GM19328 (cell line): ENCODE data around the gene METTL25B.

ENCODE experiments used
- ATAC-seq: cut with Tn5 transposase; IDR thresholded peaks from one replicate; pipeline ENCODE4 v1.9.1; 2021; ENCODE audit warnings: mild to moderate bottlenecking, moderate library complexity; ENCODE audit not compliant: unreplicated experiment

METTL25B gene

GRCh38 chr1:156700736-156701531, 27.3 kb upstream of the METTL25B start:
- no peak for ATAC-seq

DNA sequence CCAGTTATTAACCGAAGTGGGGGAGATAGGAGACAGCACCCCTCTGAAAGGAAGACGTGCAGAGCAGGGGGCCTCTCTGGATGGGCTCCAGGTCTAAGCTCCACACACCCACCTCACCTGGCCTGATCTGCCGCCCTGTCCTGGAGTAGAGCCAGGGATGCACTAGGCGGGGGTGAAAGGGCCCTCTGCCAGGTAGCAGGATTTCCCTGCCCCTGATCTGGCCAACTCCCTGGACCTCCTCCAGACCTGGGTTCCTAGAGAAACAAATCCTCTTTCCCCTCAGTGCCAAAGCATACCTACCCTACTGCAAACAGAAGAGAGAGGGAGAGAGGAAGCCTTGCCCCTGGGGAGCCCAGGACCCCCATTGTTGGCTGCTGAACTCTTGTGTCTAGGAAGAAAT, 24.9 kb upstream of the METTL25B start:
- ATAC-seq: no peak

DNA sequence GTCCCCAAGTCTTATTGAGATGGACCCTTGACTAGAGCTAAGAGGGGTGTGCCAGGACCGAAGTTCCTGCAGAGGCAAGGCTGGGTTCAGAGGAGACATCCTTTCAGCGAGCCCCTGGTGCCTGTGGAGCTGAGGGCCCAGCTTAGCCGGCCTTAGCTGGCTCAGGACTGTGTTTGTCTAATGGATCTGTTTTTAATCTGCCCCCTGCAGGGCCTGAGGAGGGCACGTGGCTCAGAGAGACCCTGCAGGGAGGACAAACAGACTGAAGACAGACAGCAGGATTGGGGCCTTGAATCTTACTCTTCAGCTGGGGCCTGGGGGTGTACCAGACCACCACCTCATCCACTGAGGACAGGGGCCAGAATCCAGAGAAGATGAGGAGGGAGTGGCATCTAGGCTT, 24.5 kb upstream of the METTL25B start:
- no peak for ATAC-seq

GRCh38 chr1:156704166-156704711, 24.0 kb upstream of the METTL25B start:
- no peak for ATAC-seq

- ATAC-seq: no peak
Measured at GRCh38 chr1:156704930-156705320, 23.3 kb upstream of the METTL25B start.

- no peak for ATAC-seq
Measured at GRCh38 chr1:156705321-156705917, 22.9 kb upstream of the METTL25B start, which contains the start of gene CRABP2. Gene CRABP2, minus strand, starts transcription at chr1:156705583. Its CDS starts 137 bp downstream, at chr1:156705446.

DNA sequence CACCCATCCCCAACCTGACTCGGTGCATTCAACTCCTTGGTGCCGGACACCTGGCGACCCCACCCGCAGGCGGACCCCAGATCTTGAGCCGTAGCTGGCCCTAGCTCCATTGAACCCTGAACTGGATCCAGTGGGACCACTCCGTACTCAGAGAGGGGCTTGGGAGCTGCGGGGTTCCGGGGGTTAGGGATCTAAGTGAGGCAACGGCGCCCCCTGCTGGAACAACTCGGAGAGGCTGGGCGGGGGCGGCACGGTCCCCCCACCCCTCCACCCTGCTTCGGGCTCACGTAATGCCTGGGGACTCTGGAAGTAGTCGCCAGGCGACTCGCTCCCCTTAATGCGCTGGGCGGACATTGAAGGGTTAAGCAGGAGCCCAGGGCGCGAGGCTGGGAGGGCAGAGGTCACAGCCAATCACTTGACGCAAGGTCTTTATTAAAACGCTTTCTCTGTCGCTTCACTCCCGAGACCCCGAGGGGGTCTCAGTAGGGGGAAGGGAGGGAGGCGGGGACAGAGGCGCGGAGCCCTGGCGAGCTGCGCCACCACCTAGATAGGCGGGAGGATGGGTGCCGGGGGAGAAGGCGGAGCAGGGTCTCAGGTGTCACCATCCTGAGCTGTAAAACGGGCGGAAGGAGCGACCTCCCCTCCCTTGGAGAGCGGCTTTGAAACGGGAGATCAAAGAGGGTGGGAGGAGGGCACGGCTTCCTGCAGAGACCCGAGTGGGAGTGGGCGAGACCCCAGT, 22.2 kb upstream of the METTL25B start:
- no peak for ATAC-seq

DNA sequence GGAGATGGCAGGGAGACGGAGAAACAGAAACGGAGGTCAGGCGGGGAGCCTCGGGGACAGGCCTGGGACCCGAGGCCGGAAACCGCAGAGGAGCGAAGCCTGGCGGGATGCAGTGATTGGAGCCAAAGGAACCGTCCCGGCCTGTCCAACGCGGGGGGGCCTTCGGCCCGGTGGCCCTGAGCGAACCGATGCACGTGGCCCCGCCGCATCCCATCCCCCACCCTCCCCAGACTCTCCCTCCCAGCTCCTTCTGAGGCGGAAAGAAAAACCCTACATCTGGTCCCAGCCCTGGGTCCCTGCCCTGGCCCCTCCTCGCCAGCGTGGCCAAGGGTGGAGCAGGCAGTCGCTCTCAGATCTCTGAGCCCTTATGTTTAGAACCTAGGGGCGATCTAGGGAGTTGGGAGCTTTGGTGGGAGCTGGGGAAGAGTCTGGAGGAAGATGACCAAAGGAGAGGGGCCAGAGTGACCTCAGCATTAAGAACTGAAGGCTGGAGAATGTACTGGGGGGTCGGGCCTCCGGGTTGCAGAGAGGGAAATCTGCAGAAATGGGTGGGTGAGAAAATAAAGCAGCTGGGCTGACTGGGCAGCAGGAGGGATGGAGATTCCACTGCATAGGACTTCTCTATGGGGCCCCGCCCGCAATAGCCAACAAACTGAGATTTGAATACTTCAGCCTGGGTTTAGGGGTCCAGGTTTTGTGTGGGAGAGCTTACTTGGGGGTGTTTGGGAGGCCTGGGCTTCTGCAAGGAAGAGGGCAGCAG, 21.4 kb upstream of the METTL25B start:
- ATAC-seq: no peak

DNA sequence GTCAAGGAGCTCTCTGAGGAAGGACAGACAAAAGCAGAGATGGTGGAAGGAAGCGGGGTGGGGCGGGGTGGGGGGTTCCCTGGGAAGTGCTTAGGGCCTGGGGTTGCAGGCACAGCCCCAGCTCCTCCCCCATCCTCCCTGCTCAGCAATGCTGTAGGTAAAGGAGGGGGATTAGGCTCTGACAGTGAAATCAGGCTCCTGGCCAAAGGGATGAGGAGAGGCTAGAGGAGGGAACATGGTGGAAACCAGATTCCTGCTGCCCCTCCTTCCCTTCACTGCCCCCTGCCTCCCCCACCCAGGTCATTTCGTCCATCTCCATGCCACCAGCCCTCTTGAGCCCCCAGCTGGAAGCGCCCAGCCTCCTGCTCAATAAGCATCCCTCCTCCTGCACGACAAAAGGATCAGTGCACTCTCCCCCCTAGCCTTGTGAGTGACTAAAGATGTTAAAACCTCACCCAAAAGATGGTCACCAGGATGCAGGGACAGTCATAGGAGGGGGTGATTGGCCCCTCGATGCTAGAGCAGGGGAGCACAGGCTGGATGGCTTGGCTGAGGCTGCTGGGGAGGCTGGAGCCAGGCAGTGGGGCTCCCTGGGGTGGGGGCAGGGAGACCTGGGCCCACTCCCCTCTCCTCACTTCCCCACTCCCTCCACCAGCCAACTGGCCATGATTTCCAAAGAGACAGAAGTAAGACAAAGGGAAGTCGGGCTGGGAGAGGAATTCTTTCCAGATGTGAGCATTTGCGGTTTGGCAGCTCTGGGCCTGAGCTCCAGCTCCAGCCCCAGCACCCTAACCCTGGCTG, 20.7 kb upstream of the METTL25B start:
- no peak for ATAC-seq

DNA sequence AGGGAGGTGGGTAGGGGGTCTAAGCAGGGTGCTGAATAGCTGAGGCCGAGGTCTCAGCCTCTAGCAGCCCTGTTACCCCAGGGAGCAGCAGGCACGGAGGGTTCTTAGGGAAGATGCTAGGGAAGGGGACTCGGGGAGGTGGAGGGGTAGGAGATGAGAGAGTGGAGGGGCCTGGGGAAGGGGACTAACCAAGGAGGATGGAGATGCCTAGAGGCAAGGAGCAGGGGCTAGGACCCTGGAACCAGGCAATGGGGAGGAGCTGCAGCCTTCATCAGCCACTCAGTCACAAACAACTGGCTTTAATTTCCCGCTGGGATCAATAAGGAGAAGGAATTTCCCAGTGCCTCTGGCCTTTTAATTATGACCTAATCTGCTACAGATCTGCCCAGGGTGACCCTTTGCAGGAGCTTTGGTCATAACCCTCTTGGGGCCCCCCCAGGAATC, 20.0 kb upstream of the METTL25B start:
- no peak for ATAC-seq

DNA sequence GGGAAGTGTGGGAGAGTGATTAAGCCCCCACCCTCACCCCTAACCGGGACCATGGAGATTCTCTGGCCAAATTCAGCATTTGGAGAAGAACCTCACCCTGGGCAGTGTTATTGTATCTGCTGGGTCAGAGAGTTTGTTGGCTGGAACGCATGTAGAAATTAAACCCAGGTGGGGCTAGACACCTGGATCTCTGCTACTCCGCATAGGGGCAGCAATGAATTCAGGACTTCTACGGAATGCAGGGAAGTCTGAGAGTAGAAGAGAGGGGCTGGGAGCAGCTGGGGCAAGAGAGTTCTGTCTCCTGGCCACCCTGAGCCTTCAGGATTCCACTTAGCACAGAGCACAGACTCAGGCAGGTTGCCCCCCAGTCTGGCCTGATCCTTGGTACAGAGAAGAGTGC, 19.2 kb upstream of the METTL25B start:
- no peak for ATAC-seq

- ATAC-seq: no peak
Measured at GRCh38 chr1:156709757-156710489, 18.3 kb upstream of the METTL25B start.

DNA sequence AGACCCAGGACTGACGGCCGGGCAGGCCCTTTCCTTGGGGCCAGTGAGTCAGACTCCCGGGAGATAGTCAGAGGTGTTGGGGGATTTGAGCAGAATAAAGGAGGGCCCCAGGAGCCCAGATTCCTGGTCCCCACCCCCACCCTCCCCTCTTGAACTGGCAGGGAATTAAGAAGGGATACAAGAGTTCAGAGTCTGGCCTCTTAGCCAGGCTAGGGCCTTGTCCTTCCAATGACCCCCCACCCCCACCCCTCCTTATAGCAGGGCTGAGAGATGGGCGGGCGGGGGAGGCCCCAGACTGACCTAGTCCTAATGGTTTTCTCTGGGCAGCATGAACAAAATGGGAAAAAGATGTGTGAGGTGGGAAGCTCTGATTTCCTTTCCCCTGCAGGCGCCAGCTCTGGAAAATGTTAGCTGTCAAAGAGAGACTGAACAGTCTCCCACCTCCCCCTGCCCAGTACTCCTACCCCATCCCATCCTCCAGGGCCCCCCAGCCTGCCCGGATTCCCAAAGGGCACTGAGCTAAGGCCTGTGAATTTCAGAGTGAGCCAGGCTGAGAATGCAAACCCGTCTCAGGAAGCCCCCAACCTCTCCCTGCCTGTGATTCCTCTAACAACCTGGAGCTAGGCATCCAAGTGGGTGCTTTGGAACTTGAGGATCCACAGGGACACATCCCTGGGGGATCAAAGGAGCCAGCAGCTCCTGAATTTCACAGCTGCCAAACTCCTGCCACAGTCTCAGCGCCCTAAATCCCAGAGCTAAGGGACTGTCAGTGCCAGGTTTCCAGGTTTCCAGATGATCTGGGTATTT, 17.1 kb upstream of the METTL25B start:
- no peak for ATAC-seq

GRCh38 chr1:156712626-156713025, 15.6 kb upstream of the METTL25B start:
- ATAC-seq: no peak

DNA sequence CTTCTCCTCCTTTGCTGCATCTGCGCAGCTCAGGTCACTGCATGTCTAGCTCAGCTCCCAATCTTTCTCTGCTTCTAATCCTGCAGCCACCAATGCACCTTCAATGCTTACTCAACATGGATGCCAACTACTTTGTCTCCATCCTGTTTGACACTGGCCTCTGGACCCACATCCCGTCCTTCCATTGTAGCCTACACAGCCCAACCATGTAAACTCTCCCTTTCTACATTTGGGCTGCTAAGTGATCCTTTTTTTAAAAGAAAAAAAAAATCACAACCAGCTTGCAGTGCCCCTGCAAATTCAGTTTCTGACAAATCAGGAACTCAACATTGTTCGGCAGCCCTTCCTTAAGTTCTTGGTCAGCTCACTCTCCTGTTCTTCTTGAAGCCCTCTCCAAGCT, 13.4 kb upstream of the METTL25B start:
- ATAC-seq: no peak

GRCh38 chr1:156717351-156717750, 10.9 kb upstream of the METTL25B start:
- ATAC-seq: no peak

DNA sequence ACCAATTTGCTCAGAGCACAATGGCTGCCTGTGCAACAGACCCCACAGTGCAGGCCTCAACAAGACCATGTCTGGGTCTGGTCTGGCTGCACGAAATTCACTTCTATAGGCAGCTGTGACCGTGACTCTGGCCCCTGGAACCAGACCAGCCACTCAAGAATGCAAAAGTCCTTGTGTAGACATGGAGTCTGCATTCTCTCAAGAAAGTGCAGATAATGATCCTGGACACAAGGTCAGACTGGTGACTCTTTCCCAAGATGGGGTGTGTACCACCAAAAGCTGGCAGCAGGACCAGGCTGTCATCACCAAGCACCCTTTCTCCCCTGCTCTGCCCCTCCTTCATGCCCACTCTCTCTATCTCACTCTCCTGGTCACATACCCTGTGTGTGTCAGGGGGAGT, 7.1 kb upstream of the METTL25B start:
- no peak for ATAC-seq

- ATAC-seq: no peak
Measured at GRCh38 chr1:156721535-156721934, 6.7 kb upstream of the METTL25B start.
